ENCODE measurements around the gene GMDS.

Gene GMDS

GRCh38 chr6:1819007-1819406 is 426.4 kb downstream of the GMDS start:
- no peaks in the 10 kb centered on the region for H3K9me3 ChIP-seq (ENCODE audit: insufficient read depth, low read depth, low read length)
- no peak for DNase-seq
- H3K9ac ChIP-seq (ENCODE audit: low read length), result no peak overlapping the region
- no peak overlapping the region for H3K4me2 ChIP-seq (ENCODE audit: low read length)
- H2AFZ ChIP-seq (ENCODE audit: insufficient read depth, low read length, poor library complexity), result no peak overlapping the region
- no peak overlapping the region for H3K18ac ChIP-seq (ENCODE audit: low read length)
- no CpG with 5 or more reads among the region's 3 CpGs for WGBS (ENCODE audit: extremely low coverage, insufficient coverage, insufficient read length)
- no peak overlapping the region for H4K12ac ChIP-seq (ENCODE audit: low read depth, low read length)
- no peak overlapping the region for H3K4ac ChIP-seq (ENCODE audit: low read depth, low read length)
- H2BK120ac ChIP-seq (ENCODE audit: insufficient read depth, low read length, poor library complexity), result no peak overlapping the region
- no peaks in the 10 kb centered on the region for H3K79me1 ChIP-seq (ENCODE audit: low read length)
- H3K79me2 ChIP-seq (ENCODE audit: control insufficient read depth, insufficient read depth, low read length, poor library complexity), result no peaks in the 10 kb centered on the region
- H3K23ac ChIP-seq (ENCODE audit: low read length), result no peak overlapping the region
- no peak overlapping the region for H2BK12ac ChIP-seq (ENCODE audit: low read length)
- no peak overlapping the region for H2BK5ac ChIP-seq (ENCODE audit: low read depth, low read length, poor library complexity)
- H3K36me3 ChIP-seq (ENCODE audit: control insufficient read depth in 1 of 2, insufficient read depth in 2 of 2, low read length in 2 of 2), result no peaks in the 10 kb centered on the region
- H3K4me1 ChIP-seq (ENCODE audit: control insufficient read depth in 1 of 2, insufficient read depth in 2 of 2, low read length in 2 of 2), result peaks cover 0 to 2% of the 10 kb centered on the region in 2 experiments
- no peak overlapping the region for H3K14ac ChIP-seq (ENCODE audit: low read length)
- no peak overlapping the region for H3K4me3 ChIP-seq (ENCODE audit: low read depth, low read length)
- H4K8ac ChIP-seq (ENCODE audit: low read depth, low read length), result no peak overlapping the region
- no peak overlapping the region for H3K27ac ChIP-seq (ENCODE audit: low read depth, low read length)
- no peak overlapping the region for H4K91ac ChIP-seq (ENCODE audit: low read depth, low read length)
- H3K27me3 ChIP-seq (ENCODE audit: insufficient read depth, low read length), result no peaks in the 10 kb centered on the region
- no peak overlapping the region for H2AK5ac ChIP-seq (ENCODE audit: low read length)

- Histone ChIP-seq H3K23ac (ENCODE audit: low read length) (no peak overlapping the region), H3K79me2 (ENCODE audit: control insufficient read depth, insufficient read depth, low read length, poor library complexity) (no peaks in the 10 kb centered on the region), H2BK5ac (ENCODE audit: low read depth, low read length, poor library complexity) (no peak overlapping the region), H3K4me2 (ENCODE audit: low read length) (no peak overlapping the region), H4K8ac (ENCODE audit: low read depth, low read length) (no peak overlapping the region), H2BK120ac (ENCODE audit: insufficient read depth, low read length, poor library complexity) (no peak overlapping the region), H4K91ac (ENCODE audit: low read depth, low read length) (no peak overlapping the region), H2AK5ac (ENCODE audit: low read length) (no peak overlapping the region), H3K9ac (ENCODE audit: low read length) (no peak overlapping the region), H3K79me1 (ENCODE audit: low read length) (no peaks in the 10 kb centered on the region), H2BK12ac (ENCODE audit: low read length) (no peak overlapping the region), H3K14ac (ENCODE audit: low read length) (no peak overlapping the region), H3K4me3 (ENCODE audit: low read depth, low read length) (no peak overlapping the region), H2AFZ (ENCODE audit: insufficient read depth, low read length, poor library complexity) (no peak overlapping the region), H3K4me1 (ENCODE audit: control insufficient read depth in 1 of 2, insufficient read depth in 2 of 2, low read length in 2 of 2) (peaks cover 0 to 2% of the 10 kb centered on the region in 2 experiments), H3K9me3 (ENCODE audit: insufficient read depth, low read depth, low read length) (no peaks in the 10 kb centered on the region), H3K4ac (ENCODE audit: low read depth, low read length) (no peak overlapping the region), H4K12ac (ENCODE audit: low read depth, low read length) (no peak overlapping the region), H3K36me3 (ENCODE audit: control insufficient read depth in 1 of 2, insufficient read depth in 2 of 2, low read length in 2 of 2) (no peaks in the 10 kb centered on the region), H3K27me3 (ENCODE audit: insufficient read depth, low read length) (no peaks in the 10 kb centered on the region), H3K18ac (ENCODE audit: low read length) (no peak overlapping the region), H3K27ac (ENCODE audit: low read depth, low read length) (no peak overlapping the region)
- no CpG with 5 or more reads among the region's 4 CpGs for WGBS (ENCODE audit: extremely low coverage, insufficient coverage, insufficient read length)
- DNase-seq, result no peak
These were observed 428.2 kb downstream of the GMDS start for GRCh38 chr6:1817033-1817761.

- no peak overlapping the region for H3K14ac ChIP-seq (ENCODE audit: low read length)
- WGBS (ENCODE audit: extremely low coverage, insufficient coverage, insufficient read length), result no CpG with 5 or more reads among the region's 8 CpGs
- H2AK5ac ChIP-seq (ENCODE audit: low read length), result no peak overlapping the region
- H4K12ac ChIP-seq (ENCODE audit: low read depth, low read length), result no peak overlapping the region
- H4K91ac ChIP-seq (ENCODE audit: low read depth, low read length), result no peak overlapping the region
- no peak overlapping the region for H2BK12ac ChIP-seq (ENCODE audit: low read length)
- H3K79me2 ChIP-seq (ENCODE audit: control insufficient read depth, insufficient read depth, low read length, poor library complexity), result no peaks in the 10 kb centered on the region
- no peaks in the 10 kb centered on the region for H3K36me3 ChIP-seq (ENCODE audit: control insufficient read depth in 1 of 2, insufficient read depth in 2 of 2, low read length in 2 of 2)
- H3K27me3 ChIP-seq (ENCODE audit: insufficient read depth, low read length), result no peaks in the 10 kb centered on the region
- H3K4me3 ChIP-seq (ENCODE audit: low read depth, low read length), result no peak overlapping the region
- no peak overlapping the region for H3K9ac ChIP-seq (ENCODE audit: low read length)
- H3K4me2 ChIP-seq (ENCODE audit: low read length), result no peak overlapping the region
- H2AFZ ChIP-seq (ENCODE audit: insufficient read depth, low read length, poor library complexity), result no peak overlapping the region
- no peaks in the 10 kb centered on the region for H3K9me3 ChIP-seq (ENCODE audit: insufficient read depth, low read depth, low read length)
- DNase-seq, result no peak
- H2BK120ac ChIP-seq (ENCODE audit: insufficient read depth, low read length, poor library complexity), result no peak overlapping the region
- H3K4me1 ChIP-seq (ENCODE audit: control insufficient read depth in 1 of 2, insufficient read depth in 2 of 2, low read length in 2 of 2), result no peaks in the 10 kb centered on the region
- H3K23ac ChIP-seq (ENCODE audit: low read length), result no peak overlapping the region
- no peak overlapping the region for H3K18ac ChIP-seq (ENCODE audit: low read length)
- H3K4ac ChIP-seq (ENCODE audit: low read depth, low read length), result no peak overlapping the region
- no peak overlapping the region for H3K27ac ChIP-seq (ENCODE audit: low read depth, low read length)
- no peak overlapping the region for H2BK5ac ChIP-seq (ENCODE audit: low read depth, low read length, poor library complexity)
- no peak overlapping the region for H4K8ac ChIP-seq (ENCODE audit: low read depth, low read length)
- no peaks in the 10 kb centered on the region for H3K79me1 ChIP-seq (ENCODE audit: low read length)
These were observed 429.5 kb downstream of the GMDS start for GRCh38 chr6:1815827-1816452.

GRCh38 chr6:1814279-1814678 is 431.1 kb downstream of the GMDS start:
- no peak overlapping the region for H3K23ac ChIP-seq (ENCODE audit: low read length)
- no peak for DNase-seq
- no peak overlapping the region for H4K8ac ChIP-seq (ENCODE audit: low read depth, low read length)
- no peaks in the 10 kb centered on the region for H3K79me2 ChIP-seq (ENCODE audit: control insufficient read depth, insufficient read depth, low read length, poor library complexity)
- H3K79me1 ChIP-seq (ENCODE audit: low read length), result no peaks in the 10 kb centered on the region
- H3K14ac ChIP-seq (ENCODE audit: low read length), result no peak overlapping the region
- H2AFZ ChIP-seq (ENCODE audit: insufficient read depth, low read length, poor library complexity), result no peak overlapping the region
- no peaks in the 10 kb centered on the region for H3K4me1 ChIP-seq (ENCODE audit: control insufficient read depth in 1 of 2, insufficient read depth in 2 of 2, low read length in 2 of 2)
- H2BK5ac ChIP-seq (ENCODE audit: low read depth, low read length, poor library complexity), result no peak overlapping the region
- H3K18ac ChIP-seq (ENCODE audit: low read length), result no peak overlapping the region
- H3K9ac ChIP-seq (ENCODE audit: low read length), result no peak overlapping the region
- WGBS (ENCODE audit: extremely low coverage, insufficient coverage, insufficient read length), result no CpG with 5 or more reads among the region's 4 CpGs
- no peak overlapping the region for H3K4ac ChIP-seq (ENCODE audit: low read depth, low read length)
- H3K9me3 ChIP-seq (ENCODE audit: insufficient read depth, low read depth, low read length), result no peaks in the 10 kb centered on the region
- H2BK12ac ChIP-seq (ENCODE audit: low read length), result no peak overlapping the region
- H4K91ac ChIP-seq (ENCODE audit: low read depth, low read length), result no peak overlapping the region
- H4K12ac ChIP-seq (ENCODE audit: low read depth, low read length), result no peak overlapping the region
- no peaks in the 10 kb centered on the region for H3K36me3 ChIP-seq (ENCODE audit: control insufficient read depth in 1 of 2, insufficient read depth in 2 of 2, low read length in 2 of 2)
- H3K4me3 ChIP-seq (ENCODE audit: low read depth, low read length), result no peak overlapping the region
- H3K27ac ChIP-seq (ENCODE audit: low read depth, low read length), result no peak overlapping the region
- H3K4me2 ChIP-seq (ENCODE audit: low read length), result no peak overlapping the region
- H2BK120ac ChIP-seq (ENCODE audit: insufficient read depth, low read length, poor library complexity), result no peak overlapping the region
- H2AK5ac ChIP-seq (ENCODE audit: low read length), result no peak overlapping the region
- no peaks in the 10 kb centered on the region for H3K27me3 ChIP-seq (ENCODE audit: insufficient read depth, low read length)
